Ishikawa (cell line): ENCODE data around the gene UTS2R.

Experiments
- MAX ChIP-seq: IDR thresholded peaks from 2 replicates; pipeline ENCODE4 v1.6.1; 2012
- RAD21 ChIP-seq: IDR thresholded peaks from 2 replicates; pipeline ENCODE4 v1.6.1; 2012; ENCODE audit warnings: low read depth
- REST ChIP-seq: IDR thresholded peaks from 2 replicates; pipeline ENCODE4 v1.6.1; 2012; ENCODE audit warnings: low read depth, mild to moderate bottlenecking

DNA sequence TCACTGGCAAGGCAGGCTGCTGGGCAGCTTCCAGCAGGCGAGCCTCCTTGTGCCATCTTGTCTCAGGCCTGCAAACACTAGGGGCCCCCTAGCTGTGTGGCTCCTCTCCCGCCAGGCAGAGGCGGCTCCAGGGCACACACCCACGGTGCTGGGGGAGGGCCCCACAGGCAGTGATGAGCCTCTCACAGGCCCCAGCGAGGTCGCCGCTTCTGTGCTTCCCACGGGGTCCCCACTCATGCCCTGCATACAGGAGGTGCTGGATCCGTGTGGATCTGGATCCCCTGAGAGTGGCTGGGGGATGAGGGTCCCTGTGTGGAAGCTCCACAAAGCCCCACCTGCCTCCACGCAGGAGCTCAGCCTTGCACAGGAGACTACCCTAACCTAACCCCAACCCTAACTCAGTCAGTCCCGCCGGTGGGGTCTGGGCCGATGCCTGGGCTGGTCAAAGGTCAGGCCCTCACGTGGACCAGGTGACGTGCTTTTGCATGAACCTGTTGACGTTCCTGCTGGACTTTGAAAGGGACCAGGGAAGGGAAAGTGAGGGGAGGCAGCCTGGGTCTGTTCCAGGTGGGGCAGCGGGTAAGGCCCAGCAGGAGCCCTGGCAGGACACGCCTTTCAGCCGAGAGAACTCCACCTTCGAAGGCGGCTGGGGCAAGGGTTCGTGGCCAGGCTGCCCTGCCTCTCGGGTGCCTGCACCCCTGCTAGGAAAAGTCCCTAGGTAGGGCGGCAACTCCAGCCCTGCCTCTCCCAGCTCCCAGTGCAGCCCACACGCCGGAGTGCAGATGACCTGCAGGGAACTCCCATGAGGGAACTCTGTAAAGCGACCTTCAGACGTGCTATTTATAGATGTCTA is 43.2 kb upstream of the UTS2R start:
- TF ChIP-seq REST: no peak
- TF ChIP-seq RAD21: no peak
- TF ChIP-seq MAX: no peak
